HL-60 (cell line): ENCODE measurements around the gene MIF4GD.

Experiments used
- DNase-seq, 2 experiments: peaks; one replicate each; pipeline ENCODE4 v3.0.0-alpha.2; 2010 to 2020; ENCODE audit warnings: low read depth in 1 of 2, low spot score in 1 of 2
- H3K27ac ChIP-seq: fragments of 250-450 bp; sonication (Bioruptor Pico); replicated peaks from 2 replicates; pipeline ENCODE4 v1.5.1; 2020; ENCODE audit warnings: mild to moderate bottlenecking, moderate library complexity
- H3K27me3 ChIP-seq: fragments of 250-450 bp; sonication (Bioruptor Pico); 2 replicates; pipeline ENCODE4 v1.5.1; 2021; ENCODE audit warnings: mild to moderate bottlenecking, moderate library complexity; ENCODE audit not compliant: insufficient read depth, poor library complexity, severe bottlenecking
- H3K4me3 ChIP-seq: replicated peaks from 2 replicates; pipeline ENCODE4 v1.5.1; 2011; ENCODE audit warnings: mild to moderate bottlenecking, control low read depth, low read length; ENCODE audit not compliant: insufficient read depth
- CTCF ChIP-seq: IDR thresholded peaks from one replicate; pipeline ENCODE4 v1.5.1; 2011; ENCODE audit warnings: low read length, control low read depth, inconsistent platforms; ENCODE audit not compliant: insufficient read depth
- GABPA ChIP-seq: IDR thresholded peaks from 2 replicates; pipeline ENCODE4 v1.6.1; 2012; ENCODE audit warnings: low read depth
- POLR2AphosphoS5 ChIP-seq: IDR thresholded peaks from 2 replicates; pipeline ENCODE4 v1.6.1; 2012; ENCODE audit warnings: low read depth
- REST ChIP-seq: IDR thresholded peaks from 2 replicates; pipeline ENCODE4 v1.6.1; 2012; ENCODE audit warnings: low read depth; ENCODE audit not compliant: insufficient replicate concordance
- SPI1 ChIP-seq: IDR thresholded peaks from 2 replicates; pipeline ENCODE4 v1.6.1; 2012; ENCODE audit warnings: low read depth, mild to moderate bottlenecking, borderline replicate concordance

MIF4GD gene

GRCh38 chr17:75218131-75218530, 52.9 kb downstream of the MIF4GD start:
- DNase-seq = no peak
- H3K4me3 ChIP-seq = no peak overlapping the region
- H3K27me3 ChIP-seq = no peaks in the 10 kb centered on the region
- TF ChIP-seq GABPA (no peak), CTCF (no peak), SPI1 (no peak), POLR2AphosphoS5 (no peak), REST (no peak)
- no peak overlapping the region for H3K27ac ChIP-seq
